Upper lobe of right lung (tissue), 1 donor: ENCODE data around the gene CEBPE. TPM values are rescaled to one million over a fixed set of nuclear protein-coding genes. Genes with fewer than 3 reads are reported as not detected.

Experiments
- ATAC-seq: fragments of 200-7000 bp; cut with Tn5 transposase; one replicate; pipeline ENCODE4 v1.9.1; 2020; ENCODE audit warnings: mild to moderate bottlenecking, moderate library complexity
- DNase-seq: peaks from one replicate; pipeline ENCODE4 v3.0.0-alpha.2; 2020
- H3K27ac ChIP-seq: fragments of 200-600 bp; one replicate; pipeline ENCODE4 v1.8.0; 2022
- H3K27me3 ChIP-seq: fragments of 200-600 bp; one replicate; pipeline ENCODE4 v1.8.0; 2022; ENCODE audit warnings: mild to moderate bottlenecking
- H3K36me3 ChIP-seq: fragments of 200-600 bp; one replicate; pipeline ENCODE4 v1.8.0; 2022
- H3K4me1 ChIP-seq: fragments of 200-600 bp; one replicate; pipeline ENCODE4 v1.8.0; 2022
- H3K4me3 ChIP-seq: fragments of 200-600 bp; one replicate; pipeline ENCODE4 v1.8.0; 2022; ENCODE audit warnings: mild to moderate bottlenecking
- H3K9me3 ChIP-seq: fragments of 200-600 bp; one replicate; pipeline ENCODE4 v1.8.0; 2022
- intact Hi-C: fragments of 100-400 bp; cut with DNase I; formaldehyde crosslinking; loops from one replicate; pipeline ENCODE4 v1.11.0; 2022
- long read RNA-seq: library from polyadenylated mRNA; unstranded; transcript quantifications from one replicate; pipeline ENCODE4 v2.0.0, GENCODE V29; 2021
- total RNA-seq: library from RNA; stranded (reverse); fragmentation: NEBNext Ultra II Directional; extraction: Animal tissue kit (Norgen Biotek cat#: 25700); gene quantifications from one replicate; pipeline ENCODE4 v1.2.1, GENCODE V29; 2021
- TF ChIP-seq, protein P1 (sequence below): fragments of 200-600 bp; IDR thresholded peaks from one replicate; pipeline ENCODE4 v1.8.0; 2022; ENCODE audit warnings: antibody characterized with exemption
- donor health status: DM: no; HTN: yes; CAD: no; lungs with severe emphysema.

Gene CEBPE
- total RNA-seq, result not detected
- long read RNA-seq, result 0 reads

DNA sequence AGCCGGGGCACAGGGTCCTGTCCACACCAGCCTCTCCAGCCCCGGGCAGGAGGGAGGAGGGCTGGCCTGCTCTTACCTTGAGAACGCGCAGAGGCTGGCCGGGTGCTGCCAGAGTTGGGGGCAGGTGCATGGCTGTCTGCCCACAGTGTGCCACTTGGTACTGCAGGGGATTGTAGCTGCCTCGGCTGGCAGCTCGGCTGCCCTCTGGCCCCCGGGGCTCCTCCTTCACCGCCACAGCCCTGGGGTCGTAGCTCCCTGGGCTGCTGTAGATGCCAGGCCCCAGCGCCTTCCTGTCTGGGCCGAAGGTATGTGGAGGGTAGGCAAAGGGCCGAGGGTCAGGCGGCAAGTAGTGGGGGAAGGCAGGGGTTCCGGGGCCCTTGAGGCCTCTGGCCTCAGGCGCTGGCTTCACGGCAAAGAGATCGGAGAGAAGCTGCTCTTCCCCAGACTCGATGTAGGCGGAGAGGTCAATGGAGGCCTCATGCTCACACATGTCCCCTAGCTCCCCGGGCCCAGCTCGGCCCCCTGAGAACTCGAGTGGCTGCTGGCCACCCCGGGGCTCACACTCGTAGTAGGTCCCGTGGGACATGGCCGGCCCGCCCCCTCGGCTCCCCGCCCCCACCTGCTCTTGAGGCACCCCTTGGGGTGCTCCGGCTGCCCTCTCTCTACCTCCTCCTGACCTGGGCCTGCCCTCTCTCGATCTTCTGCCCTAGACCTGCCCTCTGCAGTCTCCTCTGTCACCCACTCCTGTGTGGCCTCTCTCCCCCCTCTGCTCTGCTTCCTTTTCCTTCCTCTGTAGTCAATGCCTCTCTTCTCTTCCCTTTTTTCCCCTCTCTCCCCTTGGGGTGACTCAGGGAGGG, at the start of gene CEBPE:
Gene CEBPE (minus strand): TSS at position 750 of the 857 bp plus-strand sequence. CDS start 164 bp downstream, at position 586.
- Histone ChIP-seq H3K9me3 (no peaks in the 10 kb centered on the region), H3K4me3 (no peak within 1 kb of the TSS), H3K27ac (peak within 1 kb of the TSS; percentile 60), H3K36me3 (no peaks in the 10 kb centered on the region), H3K4me1 (peaks cover 6% of the 10 kb centered on the region), H3K27me3 (no peaks in the 10 kb centered on the region)
- DNase-seq (no peak), ATAC-seq (peak; percentile 15)
- intact Hi-C loops, result no loop called here
- TF ChIP-seq, protein P1, sequence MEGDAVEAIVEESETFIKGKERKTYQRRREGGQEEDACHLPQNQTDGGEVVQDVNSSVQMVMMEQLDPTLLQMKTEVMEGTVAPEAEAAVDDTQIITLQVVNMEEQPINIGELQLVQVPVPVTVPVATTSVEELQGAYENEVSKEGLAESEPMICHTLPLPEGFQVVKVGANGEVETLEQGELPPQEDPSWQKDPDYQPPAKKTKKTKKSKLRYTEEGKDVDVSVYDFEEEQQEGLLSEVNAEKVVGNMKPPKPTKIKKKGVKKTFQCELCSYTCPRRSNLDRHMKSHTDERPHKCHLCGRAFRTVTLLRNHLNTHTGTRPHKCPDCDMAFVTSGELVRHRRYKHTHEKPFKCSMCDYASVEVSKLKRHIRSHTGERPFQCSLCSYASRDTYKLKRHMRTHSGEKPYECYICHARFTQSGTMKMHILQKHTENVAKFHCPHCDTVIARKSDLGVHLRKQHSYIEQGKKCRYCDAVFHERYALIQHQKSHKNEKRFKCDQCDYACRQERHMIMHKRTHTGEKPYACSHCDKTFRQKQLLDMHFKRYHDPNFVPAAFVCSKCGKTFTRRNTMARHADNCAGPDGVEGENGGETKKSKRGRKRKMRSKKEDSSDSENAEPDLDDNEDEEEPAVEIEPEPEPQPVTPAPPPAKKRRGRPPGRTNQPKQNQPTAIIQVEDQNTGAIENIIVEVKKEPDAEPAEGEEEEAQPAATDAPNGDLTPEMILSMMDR, result no peak

DNA sequence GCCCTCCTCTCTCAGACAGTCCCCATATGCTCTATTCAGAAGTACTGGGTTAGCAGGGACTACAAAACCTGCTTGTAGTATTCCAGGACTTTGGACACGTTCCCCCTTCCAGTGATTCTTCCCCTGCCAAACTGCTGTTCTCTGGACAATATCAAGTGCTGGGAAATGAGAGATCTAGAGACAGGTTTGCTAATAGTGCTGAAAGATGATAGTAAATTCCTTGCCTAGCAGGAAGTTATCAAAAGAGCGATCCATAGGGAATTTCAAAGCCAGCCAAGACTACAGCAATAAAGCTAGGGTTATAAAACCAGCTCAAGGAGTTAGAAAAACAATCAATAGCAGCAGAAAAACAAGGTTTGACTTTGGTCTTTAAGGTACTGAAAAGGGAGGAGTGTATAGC, 49.2 kb upstream of the CEBPE start:
- Histone ChIP-seq H3K9me3 (no peaks in the 10 kb centered on the region), H3K4me1 (peaks cover 18% of the 10 kb centered on the region), H3K27ac (no peak overlapping the region), H3K4me3 (no peak overlapping the region), H3K36me3 (no peaks in the 10 kb centered on the region), H3K27me3 (no peaks in the 10 kb centered on the region)
- DNase-seq, result no peak
- intact Hi-C loops, result no loop called here
- TF ChIP-seq, protein P1, result no peak
- ATAC-seq, result no peak

DNA sequence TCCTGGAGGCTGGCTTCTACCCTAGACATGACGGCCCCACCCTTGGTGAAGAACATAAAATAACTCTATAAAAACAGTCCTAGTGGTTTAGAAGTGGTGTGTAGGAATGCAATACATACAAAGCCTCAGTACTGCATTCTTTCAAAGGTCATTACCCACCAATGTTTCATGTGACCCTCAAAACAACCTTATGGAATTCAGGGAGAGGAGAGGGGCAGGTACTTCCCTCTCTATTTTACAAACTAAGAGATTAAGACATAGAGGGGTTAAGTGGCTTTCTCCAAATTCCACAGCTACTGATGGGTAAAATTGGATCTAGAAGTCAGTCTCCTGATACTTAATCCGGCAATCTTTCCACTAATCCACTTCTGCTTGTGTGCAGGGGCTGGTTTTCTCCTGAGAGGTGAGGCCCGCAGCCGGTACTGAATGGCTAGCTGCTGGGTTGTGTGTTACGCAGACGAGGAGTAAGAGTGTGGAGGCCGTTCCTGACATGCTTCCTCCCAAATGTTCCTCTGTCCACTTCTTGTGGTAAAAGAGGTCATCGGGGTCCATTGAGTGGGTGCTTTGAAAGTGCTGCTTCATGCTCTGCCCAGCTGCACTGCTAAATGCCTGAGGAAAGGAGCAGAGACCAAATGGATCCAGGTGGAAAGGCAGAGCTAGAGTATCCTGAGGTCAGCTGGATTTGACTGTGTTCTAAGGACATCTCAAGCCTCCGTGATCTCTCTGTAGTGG, 48.2 kb upstream of the CEBPE start:
- TF ChIP-seq, protein P1, result no peak
- no peak overlapping the region for H3K4me3 ChIP-seq
- DNase-seq (no peak), ATAC-seq (peak; percentile 63)
- H3K27me3 ChIP-seq, result no peaks in the 10 kb centered on the region
- H3K27ac ChIP-seq, result peak overlapping the region; percentile 0
- no peaks in the 10 kb centered on the region for H3K36me3 ChIP-seq
- intact Hi-C loops, result no loop called here
- peaks cover 18% of the 10 kb centered on the region for H3K4me1 ChIP-seq
- H3K9me3 ChIP-seq, result no peaks in the 10 kb centered on the region

DNA sequence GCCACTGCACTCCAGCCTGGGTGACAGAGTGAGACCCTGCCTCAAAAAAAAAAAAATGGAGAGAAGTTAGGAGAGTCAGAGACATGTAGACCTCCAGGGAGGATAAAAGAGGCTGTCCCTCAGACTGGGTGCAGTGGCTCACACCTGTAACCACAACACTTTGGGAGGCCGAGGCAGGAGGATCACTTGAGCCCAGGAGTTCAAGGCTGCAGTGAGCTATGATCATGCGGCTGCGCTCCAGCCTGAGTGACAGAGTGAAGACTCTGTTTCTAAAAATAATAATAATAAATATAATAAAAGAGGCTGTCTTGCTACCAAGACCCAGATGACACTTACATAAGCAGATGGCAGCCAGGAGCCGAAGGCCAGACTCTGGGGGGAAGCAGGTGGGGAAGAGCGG, 45.9 kb upstream of the CEBPE start:
- H3K27me3 ChIP-seq, result no peaks in the 10 kb centered on the region
- DNase-seq (no peak), ATAC-seq (no peak)
- no peak overlapping the region for H3K27ac ChIP-seq
- H3K4me1 ChIP-seq, result peaks cover 27% of the 10 kb centered on the region
- H3K36me3 ChIP-seq, result no peaks in the 10 kb centered on the region
- TF ChIP-seq, protein P1, result no peak
- no peaks in the 10 kb centered on the region for H3K9me3 ChIP-seq
- no peak overlapping the region for H3K4me3 ChIP-seq
- intact Hi-C loops, result no loop called here

DNA sequence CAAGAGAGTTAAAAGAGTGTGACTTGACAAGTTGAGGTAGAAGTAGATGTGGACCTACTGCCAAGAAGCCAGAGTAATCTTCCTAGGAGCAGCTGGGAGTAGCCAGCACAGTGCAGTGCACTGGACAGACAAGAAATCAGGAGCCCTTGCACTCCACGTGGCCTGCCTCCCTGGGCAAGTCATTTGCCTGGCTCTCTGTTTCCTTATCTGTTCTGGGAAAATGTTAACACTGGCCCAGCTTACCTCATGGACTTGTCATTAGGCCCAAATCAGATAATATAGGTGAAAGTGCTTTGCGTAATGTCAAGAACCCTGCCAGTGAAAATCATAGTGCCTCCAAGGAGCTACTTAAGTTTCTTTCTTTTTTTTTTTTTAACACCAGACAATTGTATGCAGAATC, 45.2 kb upstream of the CEBPE start:
- Histone ChIP-seq H3K27ac (no peak overlapping the region), H3K4me1 (peaks cover 33% of the 10 kb centered on the region), H3K4me3 (no peak overlapping the region), H3K36me3 (no peaks in the 10 kb centered on the region), H3K9me3 (no peaks in the 10 kb centered on the region), H3K27me3 (no peaks in the 10 kb centered on the region)
- no peak for DNase-seq
- peak; percentile 76 for ATAC-seq
- intact Hi-C loops, result no loop called here
- TF ChIP-seq, protein P1, result no peak
